Measurements from ENCODE around the gene PREP. TPM values are rescaled to one million over a fixed set of nuclear protein-coding genes. Genes with fewer than 3 reads are reported as not detected.

PREP gene
- total RNA-seq, 2 donors from 2014 or later: 13.7 to 16.8 TPM

- Histone ChIP-seq H3K27ac (no peak overlapping the region), H3K4me3 (no peak overlapping the region), H3K27me3 (no peaks in the 10 kb centered on the region), H3K9me3 (no peaks in the 10 kb centered on the region), H3K4me1 (peaks cover 0 to 8% of the 10 kb centered on the region in 2 donors), H3K36me3 (no peaks in the 10 kb centered on the region)
- DNase-seq (ENCODE audit: low spot score): no peak
- TF ChIP-seq, protein P1, sequence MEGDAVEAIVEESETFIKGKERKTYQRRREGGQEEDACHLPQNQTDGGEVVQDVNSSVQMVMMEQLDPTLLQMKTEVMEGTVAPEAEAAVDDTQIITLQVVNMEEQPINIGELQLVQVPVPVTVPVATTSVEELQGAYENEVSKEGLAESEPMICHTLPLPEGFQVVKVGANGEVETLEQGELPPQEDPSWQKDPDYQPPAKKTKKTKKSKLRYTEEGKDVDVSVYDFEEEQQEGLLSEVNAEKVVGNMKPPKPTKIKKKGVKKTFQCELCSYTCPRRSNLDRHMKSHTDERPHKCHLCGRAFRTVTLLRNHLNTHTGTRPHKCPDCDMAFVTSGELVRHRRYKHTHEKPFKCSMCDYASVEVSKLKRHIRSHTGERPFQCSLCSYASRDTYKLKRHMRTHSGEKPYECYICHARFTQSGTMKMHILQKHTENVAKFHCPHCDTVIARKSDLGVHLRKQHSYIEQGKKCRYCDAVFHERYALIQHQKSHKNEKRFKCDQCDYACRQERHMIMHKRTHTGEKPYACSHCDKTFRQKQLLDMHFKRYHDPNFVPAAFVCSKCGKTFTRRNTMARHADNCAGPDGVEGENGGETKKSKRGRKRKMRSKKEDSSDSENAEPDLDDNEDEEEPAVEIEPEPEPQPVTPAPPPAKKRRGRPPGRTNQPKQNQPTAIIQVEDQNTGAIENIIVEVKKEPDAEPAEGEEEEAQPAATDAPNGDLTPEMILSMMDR (IDR thresholded peaks at IDR 0.05): no peak
Observed at GRCh38 chr6:105305521-105305920, 97.4 kb downstream of the PREP start.

DNA sequence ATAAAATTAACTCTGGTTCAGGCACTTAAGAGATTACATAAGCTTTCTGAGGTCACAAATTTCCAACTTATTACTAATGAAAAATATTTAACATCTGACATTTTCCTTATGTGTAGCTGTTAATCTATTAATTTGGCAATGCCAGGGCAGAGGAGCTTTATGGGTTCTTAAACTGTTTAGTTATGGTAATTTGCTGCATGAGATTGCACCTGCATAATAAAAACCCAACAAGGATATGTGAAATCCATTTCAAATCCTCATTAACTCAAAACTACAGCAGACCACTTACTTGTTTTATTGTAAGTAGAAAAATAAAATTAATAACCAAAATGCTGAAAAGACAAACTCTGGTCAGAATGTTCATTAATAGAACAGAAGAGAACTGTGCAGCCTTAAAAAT is 98.1 kb downstream of the PREP start:
- Histone ChIP-seq H3K36me3 (no peaks in the 10 kb centered on the region), H3K27ac (no peak overlapping the region), H3K4me3 (no peak overlapping the region), H3K4me1 (peaks cover 0 to 8% of the 10 kb centered on the region in 2 donors), H3K27me3 (no peaks in the 10 kb centered on the region), H3K9me3 (no peaks in the 10 kb centered on the region)
- DNase-seq (ENCODE audit: low spot score): no peak
- TF ChIP-seq, protein P1 (IDR thresholded peaks at IDR 0.05): no peak

DNA sequence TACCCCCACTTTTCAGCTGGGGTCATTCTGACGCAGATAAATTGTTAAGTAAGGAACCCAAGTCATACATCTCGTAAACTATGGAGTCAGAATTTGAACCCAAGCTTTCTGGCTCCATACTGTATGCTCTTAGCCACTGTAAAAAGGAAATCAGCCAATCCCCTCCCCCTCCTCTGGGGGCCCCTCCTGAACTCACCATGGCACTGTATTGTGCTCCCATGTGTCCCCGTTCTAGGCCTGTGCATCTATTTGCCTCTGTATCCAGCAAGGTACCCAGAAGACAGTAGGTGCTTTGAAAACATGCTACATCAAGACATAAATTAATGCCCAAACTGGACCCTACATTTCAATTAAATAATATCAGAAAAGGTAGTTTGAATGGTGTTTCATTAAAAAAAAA is 98.5 kb downstream of the PREP start:
- TF ChIP-seq, protein P1 (IDR thresholded peaks at IDR 0.05): no peak
- no peak overlapping the region for H3K4me3 ChIP-seq

GRCh38 chr6:105302617-105303128 is 100.2 kb downstream of the PREP start:
- no peaks in the 10 kb centered on the region for H3K4me1 ChIP-seq
- no peak overlapping the region for H3K4me3 ChIP-seq
- no peaks in the 10 kb centered on the region for H3K27me3 ChIP-seq
- H3K27ac ChIP-seq: peak overlapping the region in 1 of 2 donors; percentile 76
- H3K9me3 ChIP-seq: no peaks in the 10 kb centered on the region
- TF ChIP-seq, protein P1 (IDR thresholded peaks at IDR 0.05): no peak
- DNase-seq (ENCODE audit: low spot score): no peak
- H3K36me3 ChIP-seq: no peaks in the 10 kb centered on the region

More for the DNA sequence above, 98.5 kb downstream of the PREP start:
- Histone ChIP-seq H3K9me3 (no peaks in the 10 kb centered on the region), H3K27me3 (no peaks in the 10 kb centered on the region), H3K4me1 (peaks cover 0 to 8% of the 10 kb centered on the region in 2 donors), H3K27ac (no peak overlapping the region), H3K36me3 (no peaks in the 10 kb centered on the region)
- DNase-seq (ENCODE audit: low spot score): no peak

DNA sequence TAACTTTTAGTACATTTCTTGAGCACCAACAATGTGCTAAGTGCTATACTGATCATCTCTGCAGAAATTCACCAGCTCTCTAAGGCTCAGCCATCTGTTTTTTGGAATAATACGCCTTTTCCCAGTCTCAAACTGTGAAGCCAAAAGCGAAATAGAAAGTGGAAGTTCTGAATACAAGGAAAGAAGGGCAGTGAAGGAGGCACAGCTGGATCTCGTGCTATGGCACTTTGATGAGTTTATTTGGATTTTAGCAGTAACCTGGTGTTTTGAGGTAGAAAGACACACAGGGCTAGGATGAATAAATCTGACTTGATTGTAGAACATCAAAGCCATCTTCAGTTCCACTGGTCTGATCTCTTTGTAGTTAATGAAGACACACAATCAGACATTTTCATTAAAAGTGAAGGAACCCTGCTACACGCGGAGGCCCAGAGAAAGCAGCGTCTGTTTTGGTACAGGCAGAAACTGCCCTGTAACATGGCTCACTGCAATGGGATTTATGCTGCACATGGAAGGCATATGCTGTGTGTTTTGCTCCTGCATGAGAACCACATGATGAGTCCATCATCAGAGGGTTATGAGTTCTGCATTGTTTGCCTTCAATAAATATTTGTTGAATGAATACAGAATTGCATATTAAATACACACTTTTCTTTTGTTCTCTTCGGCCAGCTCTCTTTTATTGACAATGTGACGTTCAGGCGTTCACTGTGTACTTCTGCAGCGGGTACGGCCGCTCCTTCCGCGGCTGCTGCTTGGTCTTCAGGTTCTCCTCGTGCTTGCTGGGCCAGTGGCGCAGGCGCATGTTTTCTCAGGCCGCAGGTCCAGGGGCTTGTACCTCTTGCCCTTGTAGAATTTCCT is 100.9 kb downstream of the PREP start:
- TF ChIP-seq, protein P1 (IDR thresholded peaks at IDR 0.05): no peak
- no peaks in the 10 kb centered on the region for H3K27me3 ChIP-seq
- no peak overlapping the region for H3K4me3 ChIP-seq
- DNase-seq (ENCODE audit: low spot score): no peak
- H3K36me3 ChIP-seq: no peaks in the 10 kb centered on the region
- no peaks in the 10 kb centered on the region for H3K9me3 ChIP-seq
- H3K27ac ChIP-seq: peak overlapping the region in 1 of 2 donors; percentile 76
- no peaks in the 10 kb centered on the region for H3K4me1 ChIP-seq

Measured in right atrium auricular region (tissue), 2 donors.